H9 (cell line): Measurements from ENCODE around the gene OTOGL. TPM values are rescaled to one million over a fixed set of nuclear protein-coding genes. Genes with fewer than 3 reads are reported as not detected.

Source experiments
- DNase-seq: peaks from one replicate; pipeline ENCODE4 v3.0.0-alpha.2; 2017
- H2AFZ ChIP-seq: one replicate; pipeline ENCODE4 v1.6.1; 2013; ENCODE audit warnings: mild to moderate bottlenecking, low read length, control low read depth, moderate library complexity
- H2AK5ac ChIP-seq: 2 replicates; pipeline ENCODE4 v1.6.1; 2013; ENCODE audit warnings: low read length, control low read depth, mixed read lengths; ENCODE audit not compliant: insufficient read length
- H2BK120ac ChIP-seq: one replicate; pipeline ENCODE4 v1.6.1; 2013; ENCODE audit warnings: low read depth, mild to moderate bottlenecking, low read length, control low read depth, inconsistent platforms; ENCODE audit not compliant: poor library complexity, severe bottlenecking
- H2BK12ac ChIP-seq: 2 replicates; pipeline ENCODE4 v1.6.1; 2013; ENCODE audit warnings: low read length, control low read depth, mixed read lengths, low read depth; ENCODE audit not compliant: insufficient read length
- H2BK15ac ChIP-seq: 2 replicates; pipeline ENCODE4 v1.6.1; 2013; ENCODE audit warnings: low read depth, low read length, control low read depth
- H2BK20ac ChIP-seq: one replicate; pipeline ENCODE4 v1.6.1; 2013; ENCODE audit warnings: low read depth, mild to moderate bottlenecking, low read length, control low read depth, inconsistent platforms; ENCODE audit not compliant: poor library complexity, severe bottlenecking
- H2BK5ac ChIP-seq: 2 replicates; pipeline ENCODE4 v1.6.1; 2013; ENCODE audit warnings: low read length, control low read depth, mixed read lengths; ENCODE audit not compliant: insufficient read length
- H3K14ac ChIP-seq: 2 replicates; pipeline ENCODE4 v1.6.1; 2013; ENCODE audit warnings: low read length, control low read depth; ENCODE audit not compliant: insufficient read depth
- H3K18ac ChIP-seq: 2 replicates; pipeline ENCODE4 v1.6.1; 2013; ENCODE audit warnings: low read depth, mild to moderate bottlenecking, mixed read lengths, low read length, control low read depth; ENCODE audit not compliant: insufficient read length
- H3K23ac ChIP-seq: 2 replicates; pipeline ENCODE4 v1.6.1; 2013; ENCODE audit warnings: low read length, control low read depth, mixed read lengths, low read depth; ENCODE audit not compliant: insufficient read length
- H3K23me2 ChIP-seq: 2 replicates; pipeline ENCODE4 v1.6.1; 2013; ENCODE audit warnings: low read depth, mild to moderate bottlenecking, mixed read lengths, low read length, control low read depth; ENCODE audit not compliant: insufficient read length, poor library complexity, severe bottlenecking
- H3K27ac ChIP-seq: 2 replicates; pipeline ENCODE4 v1.5.1; 2013; ENCODE audit warnings: low read length, control low read depth, mixed read lengths, low read depth; ENCODE audit not compliant: insufficient read length
- H3K27me3 ChIP-seq: 2 replicates; pipeline ENCODE4 v1.6.1; 2013; ENCODE audit warnings: low read length, control low read depth, inconsistent platforms; ENCODE audit not compliant: insufficient read depth
- H3K4ac ChIP-seq: 2 replicates; pipeline ENCODE4 v1.6.1; 2013; ENCODE audit warnings: low read depth, mild to moderate bottlenecking, control low read depth, inconsistent platforms, low read length, moderate library complexity
- H3K4me1 ChIP-seq: 2 replicates; pipeline ENCODE4 v1.6.1; 2013; ENCODE audit warnings: low read length, control low read depth, inconsistent platforms; ENCODE audit not compliant: insufficient read depth
- H3K4me2 ChIP-seq: 2 replicates; pipeline ENCODE4 v1.6.1; 2013; ENCODE audit warnings: low read length, control low read depth, mixed read lengths; ENCODE audit not compliant: insufficient read length, insufficient read depth
- H3K56ac ChIP-seq: 2 replicates; pipeline ENCODE4 v1.6.1; 2013; ENCODE audit warnings: low read depth, mild to moderate bottlenecking, mixed read lengths, low read length, control low read depth; ENCODE audit not compliant: insufficient read length
- H3K79me1 ChIP-seq: 2 replicates; pipeline ENCODE4 v1.6.1; 2013; ENCODE audit warnings: low read depth, mild to moderate bottlenecking, moderate library complexity, low read length, control low read depth, inconsistent platforms; ENCODE audit not compliant: insufficient read depth, poor library complexity, severe bottlenecking
- H3K79me2 ChIP-seq: 2 replicates; pipeline ENCODE4 v1.6.1; 2013; ENCODE audit warnings: low read length, control low read depth, inconsistent platforms; ENCODE audit not compliant: insufficient read depth
- H3K9ac ChIP-seq: 2 replicates; pipeline ENCODE4 v1.6.1; 2013; ENCODE audit warnings: low read length, control low read depth, mixed read lengths; ENCODE audit not compliant: insufficient read length; ENCODE audit errors: extremely low read depth
- H3K9me3 ChIP-seq: one replicate; pipeline ENCODE4 v1.6.1; 2013; ENCODE audit warnings: low read depth, low read length, inconsistent platforms; ENCODE audit not compliant: control insufficient read depth
- H3T11ph ChIP-seq: one replicate; pipeline ENCODE4 v1.6.1; 2013; ENCODE audit warnings: mild to moderate bottlenecking, low read length, control low read depth, inconsistent platforms
- H4K20me1 ChIP-seq: one replicate; pipeline ENCODE4 v1.6.1; 2013; ENCODE audit not compliant: control insufficient read depth, insufficient read length, insufficient read depth
- H4K5ac ChIP-seq: 2 replicates; pipeline ENCODE4 v1.6.1; 2013; ENCODE audit warnings: low read depth, mild to moderate bottlenecking, mixed read lengths, low read length, control low read depth; ENCODE audit not compliant: insufficient read length
- H4K8ac ChIP-seq: replicated peaks from 2 replicates; pipeline ENCODE4 v1.6.1; 2013; ENCODE audit warnings: low read length, control low read depth, mixed read lengths, low read depth; ENCODE audit not compliant: insufficient read length
- H4K91ac ChIP-seq: 2 replicates; pipeline ENCODE4 v1.6.1; 2013; ENCODE audit warnings: low read depth, mild to moderate bottlenecking, moderate library complexity, mixed read lengths, low read length, control low read depth; ENCODE audit not compliant: insufficient read length
- H3K27ac Mint-ChIP-seq, 3 experiments: 2 replicates in 2 of 3; 3 replicates in 1 of 3; pipeline ENCODE4 v1.8.0; 2020 to 2021; ENCODE audit warnings: mixed read lengths in 3 of 3, mild to moderate bottlenecking in 1 of 3, moderate library complexity in 1 of 3
- H3K27me3 Mint-ChIP-seq: 2 replicates; pipeline ENCODE4 v1.8.0; 2021; ENCODE audit warnings: low read depth, mild to moderate bottlenecking, moderate library complexity, mixed read lengths
- H3K36me3 Mint-ChIP-seq, 3 experiments: 2 replicates in 2 of 3; 3 replicates in 1 of 3; pipeline ENCODE4 v1.8.0; 2020 to 2021; ENCODE audit warnings: low read depth in 3 of 3, mixed read lengths in 3 of 3; ENCODE audit not compliant: insufficient read depth in 1 of 3
- H3K4me1 Mint-ChIP-seq, 2 experiments: 2 replicates each; pipeline ENCODE4 v1.8.0; 2020; ENCODE audit warnings: mixed read lengths in 2 of 2
- H3K4me3 Mint-ChIP-seq, 2 experiments: 2 replicates in 1 of 2; 3 replicates in 1 of 2; pipeline ENCODE4 v1.8.0; 2020 to 2021; ENCODE audit warnings: mild to moderate bottlenecking in 2 of 2, mixed read lengths in 2 of 2, moderate library complexity in 1 of 2
- H3K9me3 Mint-ChIP-seq, 2 experiments: 2 replicates in 1 of 2; 3 replicates in 1 of 2; pipeline ENCODE4 v1.8.0; 2020; ENCODE audit warnings: mild to moderate bottlenecking in 2 of 2, mixed read lengths in 2 of 2, moderate library complexity in 1 of 2
- WGBS: extraction: QIAGEN DNeasy Blood & Tissue Kit; methylation state at CpG from one replicate; pipeline ENCODE4 v1.1.7; 2013; ENCODE audit warnings: missing lambda C conversion rate, low lambda C conversion rate, mixed read lengths; ENCODE audit not compliant: insufficient read length; ENCODE audit errors: extremely low coverage; 5-methylcytosine and 5-hydroxymethylcytosine counted together
- total RNA-seq: library from RNA; stranded (reverse); gene quantifications from 2 replicates; pipeline ENCODE4 v1.2.1, GENCODE V29; 2021
- TF ChIP-seq, protein P1 (sequence below): fragments of 200-600 bp; sonication (generic); conservative IDR thresholded peaks from 3 replicates; pipeline ENCODE4 v1.8.0; 2021; ENCODE audit warnings: antibody characterized with exemption, mild to moderate bottlenecking

OTOGL gene
- total RNA-seq, 1 experiment from 2014 or later, result 0.11 TPM

DNA sequence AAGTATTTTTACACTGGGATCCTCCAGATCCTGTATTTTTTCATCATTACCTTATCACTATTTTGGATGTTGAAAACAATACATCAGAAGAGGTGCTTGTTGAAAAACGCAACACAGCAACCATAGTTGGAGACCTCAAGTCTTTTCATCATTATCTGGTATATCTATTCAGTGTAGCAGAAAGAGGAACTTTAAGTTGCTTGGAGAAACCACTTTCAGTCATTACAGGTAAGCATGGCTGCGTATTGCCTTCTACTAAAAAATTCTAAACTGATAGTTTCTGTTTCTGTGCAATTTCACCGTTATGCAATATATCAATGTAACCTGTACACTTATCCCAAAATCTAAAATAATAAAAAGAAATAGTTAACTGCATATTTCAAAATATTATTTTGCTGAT is 312.4 kb downstream of the OTOGL start:
- H3K4me1 ChIP-seq, result no peaks in the 10 kb centered on the region
- no peak overlapping the region for H3K4me2 ChIP-seq
- H3K9me3 ChIP-seq, result no peaks in the 10 kb centered on the region
- TF ChIP-seq, protein P1, sequence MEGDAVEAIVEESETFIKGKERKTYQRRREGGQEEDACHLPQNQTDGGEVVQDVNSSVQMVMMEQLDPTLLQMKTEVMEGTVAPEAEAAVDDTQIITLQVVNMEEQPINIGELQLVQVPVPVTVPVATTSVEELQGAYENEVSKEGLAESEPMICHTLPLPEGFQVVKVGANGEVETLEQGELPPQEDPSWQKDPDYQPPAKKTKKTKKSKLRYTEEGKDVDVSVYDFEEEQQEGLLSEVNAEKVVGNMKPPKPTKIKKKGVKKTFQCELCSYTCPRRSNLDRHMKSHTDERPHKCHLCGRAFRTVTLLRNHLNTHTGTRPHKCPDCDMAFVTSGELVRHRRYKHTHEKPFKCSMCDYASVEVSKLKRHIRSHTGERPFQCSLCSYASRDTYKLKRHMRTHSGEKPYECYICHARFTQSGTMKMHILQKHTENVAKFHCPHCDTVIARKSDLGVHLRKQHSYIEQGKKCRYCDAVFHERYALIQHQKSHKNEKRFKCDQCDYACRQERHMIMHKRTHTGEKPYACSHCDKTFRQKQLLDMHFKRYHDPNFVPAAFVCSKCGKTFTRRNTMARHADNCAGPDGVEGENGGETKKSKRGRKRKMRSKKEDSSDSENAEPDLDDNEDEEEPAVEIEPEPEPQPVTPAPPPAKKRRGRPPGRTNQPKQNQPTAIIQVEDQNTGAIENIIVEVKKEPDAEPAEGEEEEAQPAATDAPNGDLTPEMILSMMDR, result no peak
- no peak overlapping the region for H2BK12ac ChIP-seq
- H3K4me3 Mint-ChIP-seq, result no peak overlapping the region
- H3K27ac ChIP-seq, result no peak overlapping the region
- H2AK5ac ChIP-seq, result no peak overlapping the region
- H3K18ac ChIP-seq, result no peak overlapping the region
- no peaks in the 10 kb centered on the region for H3K9me3 Mint-ChIP-seq
- no peaks in the 10 kb centered on the region for H3K36me3 Mint-ChIP-seq
- H3K4me1 Mint-ChIP-seq, result peaks cover 0 to under 1% of the 10 kb centered on the region in 2 experiments; a peak in 3 of 4 replicates
- no peaks in the 10 kb centered on the region for H3K27me3 ChIP-seq
- H3K27ac Mint-ChIP-seq, result no peak overlapping the region
- H4K91ac ChIP-seq, result no peak overlapping the region
- no peak overlapping the region for H3K14ac ChIP-seq
- H2BK5ac ChIP-seq, result no peak overlapping the region
- no peak overlapping the region for H2BK120ac ChIP-seq
- H3K4ac ChIP-seq, result no peak overlapping the region
- H2AFZ ChIP-seq, result no peak overlapping the region
- H2BK20ac ChIP-seq, result no peak overlapping the region
- WGBS, result no CpG with 5 or more reads among the region's 3 CpGs
- H3K9ac ChIP-seq, result no peak overlapping the region
- no peak overlapping the region for H3K23ac ChIP-seq
- no peaks in the 10 kb centered on the region for H4K20me1 ChIP-seq
- H3T11ph ChIP-seq, result no peak overlapping the region
- no peak overlapping the region for H4K5ac ChIP-seq
- H2BK15ac ChIP-seq, result no peak overlapping the region
- no peaks in the 10 kb centered on the region for H3K79me2 ChIP-seq
- no peaks in the 10 kb centered on the region for H3K79me1 ChIP-seq
- H4K8ac ChIP-seq, result no peak overlapping the region
- no peak overlapping the region for H3K56ac ChIP-seq
- DNase-seq, result no peak
- H3K23me2 ChIP-seq, result no peaks in the 10 kb centered on the region
- H3K27me3 Mint-ChIP-seq, result no peaks in the 10 kb centered on the region; the same call in 1 of the 2 replicates
